TTC549 (cell line): ENCODE data around the gene DND1.
"Not testable (repeated sequence)": the region's sequence is repeated elsewhere in the genome, so short reads cannot be mapped to it uniquely, and the experiment has no call there.

Experiments
- FAIRE-seq: peaks from 2 replicates; lab custom pipeline; 2012; peaks lifted over from hg19 to GRCh38; lab: Jason Lieb, UNC

The DND1 gene

DNA sequence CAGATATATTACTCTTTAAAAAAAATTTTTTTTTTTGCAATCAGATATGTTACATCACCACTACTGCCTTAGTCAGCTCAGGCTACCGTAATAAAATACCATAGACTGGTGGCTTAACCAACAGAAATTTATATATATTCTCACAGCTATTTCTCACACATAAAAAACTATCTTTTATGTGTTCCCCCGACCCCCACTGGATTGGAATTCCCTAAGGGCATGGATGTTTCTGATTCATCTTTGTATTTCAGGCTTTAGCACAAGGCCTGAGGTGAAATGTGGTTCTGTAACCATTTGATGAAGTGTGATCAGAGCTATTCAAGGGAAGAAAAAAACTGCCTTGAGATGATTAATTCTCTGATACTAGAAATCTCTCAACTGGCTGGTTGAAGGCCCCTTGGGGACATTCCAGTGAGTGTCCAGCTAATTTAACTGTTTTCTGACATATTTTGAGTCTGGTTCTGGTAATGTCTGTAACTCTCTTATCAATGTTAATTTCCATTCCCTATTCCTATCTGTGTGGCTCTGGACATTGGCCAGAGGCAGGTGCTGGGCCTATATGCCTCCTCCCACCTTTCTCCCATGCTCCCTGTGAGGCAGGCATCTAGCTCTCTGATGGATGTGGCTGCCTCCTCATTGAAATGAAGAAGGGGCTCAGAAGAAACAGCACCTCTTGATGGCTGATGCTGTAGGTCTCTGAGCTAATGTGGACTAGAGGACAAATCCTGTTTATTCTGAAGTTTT lies 42.9 kb downstream of the DND1 start:
- no peak for FAIRE-seq

DNA sequence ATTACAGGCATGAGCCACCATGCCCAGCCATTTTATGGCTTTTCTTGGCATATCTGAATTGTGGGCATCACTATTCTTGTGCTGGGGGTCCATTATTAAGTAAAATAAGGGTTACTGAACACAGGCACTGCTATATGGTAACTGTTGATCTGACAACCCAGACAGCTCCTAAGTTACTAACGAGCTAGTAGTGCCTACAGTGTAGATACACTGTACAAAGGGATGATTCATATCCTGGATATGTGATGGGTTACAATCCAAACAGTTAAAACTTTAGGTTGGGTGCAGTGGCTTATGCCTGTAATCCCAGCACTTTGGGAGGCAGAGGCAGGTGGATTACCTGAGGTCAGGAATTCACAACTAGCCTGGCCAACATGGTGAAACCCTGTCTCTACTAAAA lies 44.7 kb downstream of the DND1 start:
- no peak for FAIRE-seq

DNA sequence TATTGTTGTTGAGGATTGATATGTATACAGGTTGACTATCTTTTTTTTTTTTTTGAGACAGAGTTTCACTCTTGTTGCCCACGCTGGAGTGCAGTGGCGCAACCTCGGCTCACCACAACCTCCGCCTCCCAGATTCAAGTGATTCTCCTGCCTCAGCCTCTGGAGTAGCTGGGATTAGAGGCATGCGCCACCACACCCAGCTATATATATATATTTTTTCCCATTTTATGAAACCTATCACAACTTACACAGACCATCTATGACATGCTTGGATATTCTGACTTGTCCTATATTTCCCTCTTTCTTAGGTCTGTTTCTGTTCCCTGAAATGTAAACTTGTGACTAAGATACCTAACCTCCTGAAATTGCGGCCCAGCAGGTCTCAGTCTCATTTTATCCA lies 45.4 kb downstream of the DND1 start:
- FAIRE-seq = no peak

DNA sequence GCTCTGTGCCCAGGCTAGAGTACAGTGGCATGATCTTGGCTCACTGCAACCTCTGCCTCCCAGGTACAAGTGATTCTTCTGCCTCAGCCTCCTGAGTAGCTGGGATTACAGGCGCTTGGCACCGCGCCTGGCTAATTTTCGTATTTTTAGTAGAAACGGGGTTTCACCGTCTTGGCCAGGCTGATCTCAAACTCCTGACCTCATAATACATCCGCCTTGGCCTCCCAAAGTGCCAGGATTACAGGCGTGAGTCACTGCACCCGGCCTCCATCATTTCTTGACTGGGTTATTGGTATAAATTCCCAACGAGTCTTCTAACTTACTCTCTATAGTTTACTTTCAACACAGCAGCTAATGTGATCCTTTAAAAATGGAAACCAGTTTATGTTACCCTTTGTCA lies 48.5 kb downstream of the DND1 start:
- FAIRE-seq = not testable (repeated sequence)

DNA sequence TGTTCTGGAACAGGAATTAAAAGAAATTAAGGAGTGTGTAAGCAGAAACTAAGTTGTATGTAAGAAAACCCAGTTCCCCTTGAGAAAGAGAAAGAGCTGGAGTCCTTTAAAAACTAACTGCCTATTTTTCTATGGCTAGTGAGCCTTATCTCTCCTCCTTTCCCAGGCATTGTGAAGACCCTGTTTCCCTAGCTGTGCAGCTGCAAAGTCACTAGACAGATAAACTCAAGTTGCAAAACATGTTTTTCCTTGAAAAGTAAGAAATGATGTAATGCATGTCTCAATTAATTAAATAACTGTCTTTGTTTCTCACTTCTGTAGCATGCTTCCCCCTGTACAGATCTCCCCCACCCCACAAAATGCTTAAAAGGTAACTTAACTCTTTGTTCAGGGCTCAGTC lies 50.3 kb downstream of the DND1 start:
- FAIRE-seq = not testable (repeated sequence)

DNA sequence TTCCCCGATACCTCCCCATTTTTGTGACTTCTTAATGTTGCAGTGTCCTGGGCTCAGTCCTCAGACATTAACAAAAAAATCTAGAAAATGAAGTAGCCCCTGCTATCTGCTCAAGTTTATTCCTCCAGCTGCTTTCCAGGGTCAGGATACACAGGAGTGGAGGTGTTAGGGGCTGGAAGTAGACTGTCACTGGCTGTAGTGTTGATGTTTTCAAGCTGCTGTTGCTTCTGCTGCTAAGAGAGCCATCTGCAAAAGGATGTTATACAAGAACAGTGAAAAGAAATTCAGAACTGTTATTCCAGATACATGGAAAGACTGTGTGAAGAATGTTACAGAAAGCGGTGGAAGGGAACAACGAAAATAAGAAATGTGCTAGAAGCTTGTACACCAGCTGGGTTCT lies 51.1 kb downstream of the DND1 start:
- FAIRE-seq = no peak
